ENCODE data around the gene PRR16. TPM values are rescaled to one million over a fixed set of nuclear protein-coding genes. Genes with fewer than 3 reads are reported as not detected.
A peak's percentile ranks its signal among the peaks of the same experiment; 100 is the strongest.
"Not testable (repeated sequence)": the region's sequence is repeated elsewhere in the genome, so short reads cannot be mapped to it uniquely, and the experiment has no call there.

PRR16 gene
- 10 to 100 TPM; 53.5 to 74.0 (median 61.2) TPM for total RNA-seq (2021; fragmentation: NEBNext Ultra II Directional; extraction: Animal tissue kit (Norgen Biotek cat#: 25700))
- long read RNA-seq, partial matches to known transcripts = 10 of 19 reads
- long read RNA-seq, other reads (novel, unspliced or antisense) = 9 of 19 reads

DNA sequence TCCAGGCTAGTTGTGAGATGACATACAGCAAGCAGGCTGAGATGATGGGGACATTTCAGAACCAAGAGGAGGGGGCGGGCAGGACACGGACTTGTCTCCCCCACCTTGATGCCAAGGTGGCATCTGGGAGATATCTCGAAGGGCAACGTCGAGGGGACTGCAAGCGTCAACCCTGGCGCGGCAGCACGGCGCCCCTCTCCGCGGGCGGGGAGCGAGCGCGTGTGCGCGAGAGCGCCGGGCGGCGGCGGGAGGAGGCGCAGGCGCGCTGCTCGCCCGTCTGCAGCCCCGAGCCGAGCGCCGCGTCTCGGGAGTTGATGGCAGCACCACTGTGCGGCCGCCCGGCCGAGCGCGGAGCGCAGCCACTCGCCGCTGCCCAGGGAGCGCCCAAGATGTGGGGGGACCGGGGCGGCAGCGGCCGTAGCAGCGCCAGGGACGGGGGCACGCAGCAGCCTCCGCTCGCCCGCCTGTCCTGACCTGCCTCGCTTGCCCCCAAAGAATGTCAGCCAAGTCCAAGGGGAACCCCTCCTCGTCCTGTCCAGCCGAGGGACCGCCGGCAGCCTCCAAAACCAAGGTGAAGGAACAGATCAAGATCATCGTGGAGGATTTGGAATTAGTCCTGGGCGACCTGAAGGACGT is at the start of gene PRR16:
Gene PRR16 (plus strand): TSS at position 310 of the 636 bp plus-strand sequence.
- Mint-ChIP-seq H3K27ac (peak within 1 kb of the TSS; percentile 90), H3K4me1 (ENCODE audit: low read depth) (peaks cover 55% of the 10 kb centered on the region), H3K36me3 (ENCODE audit: low read depth) (peaks cover 5% of the 10 kb centered on the region; the same call in 1 of the 2 replicates), H3K4me3 (peak within 1 kb of the TSS; percentile 100), H3K9me3 (no peaks in the 10 kb centered on the region), H3K27me3 (ENCODE audit: insufficient read depth) (no peaks in the 10 kb centered on the region; the same call in 1 of the 2 replicates)
- peak; percentile 55 for DNase-seq
- TF ChIP-seq CTCF (IDR thresholded peaks at IDR 0.05) = peak; percentile 72

- 0 out of 2 replicates have a peak, but pooled peaks cover 4% of the 10 kb centered on the region for H3K36me3 Mint-ChIP-seq (ENCODE audit: low read depth)
- peaks cover 5% of the 10 kb centered on the region; the same call in 1 of the 2 replicates for H3K9me3 Mint-ChIP-seq
- H3K4me3 Mint-ChIP-seq = no peak overlapping the region
- peaks cover 42% of the 10 kb centered on the region for H3K4me1 Mint-ChIP-seq (ENCODE audit: low read depth)
- H3K27me3 Mint-ChIP-seq (ENCODE audit: insufficient read depth) = no peaks in the 10 kb centered on the region
- DNase-seq = no peak
- TF ChIP-seq CTCF (IDR thresholded peaks at IDR 0.05) = no peak
- no peak overlapping the region for H3K27ac Mint-ChIP-seq
Measured at GRCh38 chr5:120415985-120416384, 48.1 kb upstream of the PRR16 start.

GRCh38 chr5:120419127-120419526 is 45.0 kb upstream of the PRR16 start:
- TF ChIP-seq CTCF (IDR thresholded peaks at IDR 0.05) = no peak
- no peak overlapping the region for H3K27ac Mint-ChIP-seq
- peaks cover 36% of the 10 kb centered on the region for H3K4me1 Mint-ChIP-seq (ENCODE audit: low read depth)

DNA sequence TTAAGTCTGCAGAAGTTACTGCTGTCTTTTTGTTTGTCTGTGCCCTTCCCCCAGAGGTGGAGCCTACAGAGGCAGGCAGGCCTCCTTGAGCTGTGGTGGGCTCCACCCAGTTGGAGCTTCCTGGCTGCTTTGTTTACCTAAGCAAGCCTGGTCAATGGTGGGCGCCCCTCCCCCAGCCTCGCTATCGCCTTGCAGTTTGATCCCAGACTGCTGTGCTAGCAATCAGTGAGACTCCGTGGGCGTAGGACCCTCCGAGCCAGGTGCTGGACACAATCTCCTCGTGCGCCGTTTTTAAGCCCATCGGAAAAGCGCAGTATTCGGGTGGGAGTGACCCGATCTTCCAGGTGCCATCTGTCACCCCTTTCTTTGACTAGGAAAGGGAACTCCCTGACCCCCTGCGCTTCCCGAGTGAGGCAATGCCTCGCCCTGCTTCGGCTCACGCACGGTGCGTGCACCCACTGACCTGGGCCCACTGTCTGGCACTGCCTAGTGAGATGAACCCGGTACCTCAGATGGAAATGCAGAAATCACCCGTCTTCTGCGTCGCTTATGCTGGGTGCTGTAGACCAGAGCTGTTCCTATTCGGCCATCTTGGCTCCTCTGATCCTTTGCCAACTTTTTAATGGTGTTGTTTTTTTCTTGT is 37.3 kb upstream of the PRR16 start:
- not testable (repeated sequence) for H3K27ac Mint-ChIP-seq; DNase-seq; H3K4me3 Mint-ChIP-seq; H3K27me3 Mint-ChIP-seq (ENCODE audit: insufficient read depth); H3K4me1 Mint-ChIP-seq (ENCODE audit: low read depth)
- Mint-ChIP-seq H3K36me3 (ENCODE audit: low read depth) (peaks cover 49% of the 10 kb centered on the region), H3K9me3 (peaks cover 33% of the 10 kb centered on the region)

More at GRCh38 chr5:120419127-120419526, 45.0 kb upstream of the PRR16 start:
- no peaks in the 10 kb centered on the region for H3K9me3 Mint-ChIP-seq
- no peak overlapping the region for H3K4me3 Mint-ChIP-seq
- no peak for DNase-seq
- peaks cover 4% of the 10 kb centered on the region; the same call in 1 of the 2 replicates for H3K36me3 Mint-ChIP-seq (ENCODE audit: low read depth)
- no peaks in the 10 kb centered on the region for H3K27me3 Mint-ChIP-seq (ENCODE audit: insufficient read depth)

DNA sequence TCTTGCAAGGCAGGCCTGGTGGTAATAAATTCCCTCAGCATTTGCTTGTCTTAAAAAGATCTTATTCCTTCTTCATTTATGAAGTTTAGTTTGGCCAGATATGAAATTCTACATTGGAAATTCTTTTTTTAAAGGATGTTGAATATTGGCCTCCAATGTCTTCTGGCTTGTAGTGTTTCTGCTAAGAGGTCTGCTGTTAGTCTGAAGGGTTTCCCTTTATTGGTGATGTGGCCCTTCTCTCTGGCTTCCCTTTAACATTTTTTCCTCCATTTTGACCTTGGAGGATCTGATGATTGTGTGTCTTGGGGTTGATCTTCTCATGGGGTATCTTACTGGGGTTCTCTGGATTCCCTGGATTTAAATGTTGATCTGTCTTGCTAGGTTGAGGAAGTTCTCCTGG is 33.5 kb upstream of the PRR16 start:
- peaks cover 40% of the 10 kb centered on the region for H3K36me3 Mint-ChIP-seq (ENCODE audit: low read depth)
- no peak overlapping the region for H3K4me3 Mint-ChIP-seq
- no peak overlapping the region for H3K27ac Mint-ChIP-seq
- no peak for DNase-seq
- peaks cover 31% of the 10 kb centered on the region for H3K9me3 Mint-ChIP-seq
- TF ChIP-seq CTCF (IDR thresholded peaks at IDR 0.05) = no peak
- H3K27me3 Mint-ChIP-seq (ENCODE audit: insufficient read depth) = 0 out of 2 replicates have a peak, but pooled peaks cover 1% of the 10 kb centered on the region
- H3K4me1 Mint-ChIP-seq (ENCODE audit: low read depth) = peaks cover 6% of the 10 kb centered on the region; the same call in 1 of the 2 replicates

DNA sequence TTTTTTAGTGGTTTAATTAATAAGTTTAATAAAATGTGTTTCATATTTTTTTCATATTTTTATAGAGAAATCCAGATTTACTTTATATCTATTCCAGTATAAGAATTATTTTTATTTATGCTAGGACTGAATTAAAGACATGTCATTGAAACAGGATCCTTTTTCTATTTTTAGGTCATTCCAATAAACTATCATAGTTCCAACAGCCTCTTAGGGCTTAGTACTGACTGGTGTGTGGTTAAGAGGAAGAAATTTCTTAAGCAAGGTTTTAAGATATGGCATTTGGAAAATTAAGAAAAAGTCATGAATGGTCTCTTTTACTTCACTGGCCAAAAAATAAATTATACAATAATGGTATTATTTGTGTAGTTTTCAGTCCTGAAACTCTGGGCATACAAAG is 31.2 kb upstream of the PRR16 start:
- no peaks in the 10 kb centered on the region for H3K27me3 Mint-ChIP-seq (ENCODE audit: insufficient read depth)

More for the DNA sequence above, 31.2 kb upstream of the PRR16 start:
- H3K36me3 Mint-ChIP-seq (ENCODE audit: low read depth) = peaks cover 34% of the 10 kb centered on the region
- no peak for DNase-seq
- H3K9me3 Mint-ChIP-seq = peaks cover 27% of the 10 kb centered on the region
- no peak overlapping the region for H3K4me3 Mint-ChIP-seq
- no peak overlapping the region for H3K27ac Mint-ChIP-seq
- TF ChIP-seq CTCF (IDR thresholded peaks at IDR 0.05) = no peak
- peaks cover 14% of the 10 kb centered on the region for H3K4me1 Mint-ChIP-seq (ENCODE audit: low read depth)

Measured in HFFc6 (cell line).